CD14-positive monocyte (primary cell): Measurements from ENCODE around the gene GTF3C1. TPM values are rescaled to one million over a fixed set of nuclear protein-coding genes. Genes with fewer than 3 reads are reported as not detected.
A peak's percentile ranks its signal among the peaks of the same experiment; 100 is the strongest.

Experiments used
- DNase-seq, 3 donors: peaks; one replicate each; pipeline ENCODE4 v3.0.0-alpha.2; 2011 to 2022
- H2AFZ ChIP-seq: 2 replicates; pipeline ENCODE4 v1.6.0; 2012; ENCODE audit warnings: mild to moderate bottlenecking, low read depth, low read length, inconsistent platforms; ENCODE audit not compliant: insufficient read depth, poor library complexity, severe bottlenecking
- H3K27ac ChIP-seq, 2 donors: 1 replicate in 1 of 2; 2 replicates in 1 of 2; pipeline ENCODE4 v1.5.1; 2012 to 2013; ENCODE audit warnings: low read length in 2 of 2, control low read depth in 1 of 2, inconsistent platforms in 1 of 2, low read depth in 1 of 2, mild to moderate bottlenecking in 1 of 2
- H3K27me3 ChIP-seq, 2 donors: one replicate each; pipeline versions ENCODE4 v1.6.0 to v1.6.1; 2011 to 2013; ENCODE audit warnings: low read length in 2 of 2; ENCODE audit not compliant: control insufficient read depth in 2 of 2, insufficient read depth in 2 of 2
- H3K36me3 ChIP-seq, 2 donors: replicated peaks in 1 of 2; 1 replicate in 1 of 2; 2 replicates in 1 of 2; pipeline versions ENCODE4 v1.5.1 to v1.6.1; 2012 to 2013; ENCODE audit warnings: low read length in 2 of 2, control low read depth in 1 of 2, inconsistent platforms in 1 of 2, mild to moderate bottlenecking in 1 of 2; ENCODE audit not compliant: insufficient read depth in 2 of 2, control insufficient read depth in 1 of 2
- H3K4me1 ChIP-seq, 2 donors: 1 replicate in 1 of 2; 2 replicates in 1 of 2; pipeline versions ENCODE4 v1.5.1 to v1.6.1; 2012 to 2013; ENCODE audit warnings: low read length in 2 of 2, control low read depth in 1 of 2, inconsistent platforms in 1 of 2, mild to moderate bottlenecking in 1 of 2, moderate library complexity in 1 of 2; ENCODE audit not compliant: insufficient read depth in 2 of 2, control insufficient read depth in 1 of 2
- H3K4me2 ChIP-seq: replicated peaks from 2 replicates; pipeline ENCODE3; 2012; ENCODE audit warnings: low read length, moderate library complexity, mild to moderate bottlenecking; ENCODE audit not compliant: poor library complexity, severe bottlenecking; ENCODE audit errors: extremely low read depth
- H3K4me3 ChIP-seq, 3 experiments: fragments of 200-600 bp in 1 of 3; sonication (generic) in 1 of 3; replicated peaks in 1 of 3; 1 replicate in 2 of 3; 2 replicates in 1 of 3; pipeline ENCODE4 v1.5.1; 2011 to 2013; ENCODE audit warnings: low read length in 3 of 3, mild to moderate bottlenecking in 3 of 3, control low read depth in 2 of 3, low read depth in 2 of 3, inconsistent platforms in 1 of 3, moderate library complexity in 1 of 3
- H3K79me2 ChIP-seq: 2 replicates; pipeline ENCODE4 v1.6.0; 2012; ENCODE audit warnings: mild to moderate bottlenecking, control low read depth, inconsistent platforms, low read length, moderate library complexity; ENCODE audit not compliant: insufficient read depth
- H3K9ac ChIP-seq: 2 replicates; pipeline ENCODE4 v1.6.0; 2017; ENCODE audit warnings: low read length, mild to moderate bottlenecking; ENCODE audit not compliant: insufficient read depth, poor library complexity, severe bottlenecking
- H3K9me3 ChIP-seq, 2 donors: replicated peaks in 1 of 2; 1 replicate in 1 of 2; 2 replicates in 1 of 2; pipeline versions ENCODE4 v1.5.1 to v1.6.1; 2012 to 2013; ENCODE audit warnings: low read length in 2 of 2, control low read depth in 1 of 2; ENCODE audit not compliant: control insufficient read depth in 1 of 2, insufficient read depth in 1 of 2
- H4K20me1 ChIP-seq: 2 replicates; pipeline ENCODE4 v1.6.0; 2012; ENCODE audit warnings: mild to moderate bottlenecking, low read length, control low read depth, moderate library complexity; ENCODE audit not compliant: insufficient read depth
- H3K27ac Mint-ChIP-seq, 7 donors: one replicate each; pipeline ENCODE4 v1.8.0; 2020; ENCODE audit warnings: mild to moderate bottlenecking in 7 of 7, mixed read lengths in 7 of 7, moderate library complexity in 6 of 7, inconsistent platforms in 2 of 7
- H3K27me3 Mint-ChIP-seq, 3 donors: one replicate each; pipeline ENCODE4 v1.8.0; 2021 to 2022; ENCODE audit warnings: low read depth in 3 of 3, mild to moderate bottlenecking in 3 of 3, mixed read lengths in 3 of 3, moderate library complexity in 3 of 3, inconsistent platforms in 1 of 3
- H3K36me3 Mint-ChIP-seq, 2 donors: one replicate each; pipeline ENCODE4 v1.8.0; 2020; ENCODE audit warnings: mixed read lengths in 2 of 2, inconsistent platforms in 1 of 2, mild to moderate bottlenecking in 1 of 2
- H3K4me1 Mint-ChIP-seq: one replicate; pipeline ENCODE4 v1.8.0; 2020; ENCODE audit warnings: mild to moderate bottlenecking, mixed read lengths
- H3K4me3 Mint-ChIP-seq, 2 donors: one replicate each; pipeline ENCODE4 v1.8.0; 2020; ENCODE audit warnings: mild to moderate bottlenecking in 2 of 2, mixed read lengths in 2 of 2, moderate library complexity in 1 of 2
- H3K9me3 Mint-ChIP-seq, 7 donors: one replicate each; pipeline ENCODE4 v1.8.0; 2020 to 2022; ENCODE audit warnings: mixed read lengths in 7 of 7, mild to moderate bottlenecking in 6 of 7, moderate library complexity in 6 of 7, inconsistent platforms in 2 of 7
- CTCF ChIP-seq: fragments of 200-600 bp; IDR thresholded peaks from one replicate; pipeline ENCODE4 v1.8.0; 2022; ENCODE audit warnings: antibody characterized with exemption, mild to moderate bottlenecking
- WGBS: methylation state at CpG from one replicate; pipeline ENCODE4 v1.1.5; 2013; ENCODE audit warnings: missing lambda C conversion rate; ENCODE audit not compliant: insufficient coverage; 5-methylcytosine and 5-hydroxymethylcytosine counted together
- intact Hi-C, 2 donors: fragments of 100-400 bp; cut with micrococcal nuclease; formaldehyde crosslinking; loops; one replicate each; pipeline versions ENCODE4 v1.15.0 to v1.15.1; 2023
- polyA plus RNA-seq, 3 donors: library from polyadenylated mRNA; depleted of rRNA in 1 of 3; unstranded in 2 of 3; stranded (reverse) in 1 of 3; fragments of 300-500 nt in 2 of 3; fragments of >200 nt in 1 of 3; fragmentation: Illumina TruSeq in 2 of 3; gene quantifications; 1 replicate in 2 of 3; 2 replicates in 1 of 3; pipeline ENCODE4 v1.2.3, GENCODE V29; 2012 to 2021

The GTF3C1 gene
- polyA plus RNA-seq, 3 donors: 7.0 to 22.0 (median 12.8) TPM

GRCh38 chr16:27485811-27486210, 63.9 kb downstream of the GTF3C1 start:
- peaks cover 0 to 2% (median 0%) of the 10 kb centered on the region in 7 donors for H3K9me3 Mint-ChIP-seq
- TF ChIP-seq CTCF: no peak
- no peaks in the 10 kb centered on the region for H3K4me1 Mint-ChIP-seq
- H3K4me1 ChIP-seq: no peaks in the 10 kb centered on the region
- H2AFZ ChIP-seq: no peak overlapping the region
- DNase-seq: no peak
- H3K27me3 ChIP-seq: no peaks in the 10 kb centered on the region
- H3K4me3 Mint-ChIP-seq: no peak overlapping the region
- no peak overlapping the region for H3K27ac Mint-ChIP-seq
- peaks cover 89 to 100% of the 10 kb centered on the region in 2 donors for H3K36me3 Mint-ChIP-seq
- intact Hi-C loops: no loop called here
- H3K27me3 Mint-ChIP-seq: no peaks in the 10 kb centered on the region
- WGBS: 96% methylated on average over 6 of the region's 11 CpGs
- H3K9me3 ChIP-seq: no peaks in the 10 kb centered on the region
- H3K4me3 ChIP-seq: no peak overlapping the region
- no peak overlapping the region for H3K4me2 ChIP-seq
- H3K36me3 ChIP-seq: peaks cover 97 to 100% of the 10 kb centered on the region in 2 donors
- no peak overlapping the region for H3K27ac ChIP-seq
- no peaks in the 10 kb centered on the region for H3K79me2 ChIP-seq
- H3K9ac ChIP-seq: no peak overlapping the region
- no peaks in the 10 kb centered on the region for H4K20me1 ChIP-seq

DNA sequence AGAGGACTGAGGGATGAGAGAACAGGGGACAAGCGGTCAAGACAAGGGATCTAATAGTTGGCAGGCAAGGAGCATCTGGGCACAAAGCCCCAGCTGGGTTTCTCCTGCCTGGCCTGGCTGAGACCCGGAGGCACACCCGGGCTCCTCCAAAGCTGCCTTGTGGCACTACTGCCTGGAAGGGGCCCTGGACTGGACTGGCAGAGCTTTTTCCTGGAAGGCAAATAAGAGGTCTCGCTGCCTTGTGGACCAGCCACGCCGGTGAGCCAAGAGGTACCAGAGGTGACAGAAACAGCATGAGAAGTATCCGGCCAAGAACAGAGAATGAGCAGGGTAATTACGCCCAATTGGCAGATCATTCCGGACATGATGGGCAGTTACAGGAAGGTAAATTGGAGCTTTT, 64.6 kb downstream of the GTF3C1 start:
- H3K4me3 ChIP-seq: no peak overlapping the region
- intact Hi-C loops: no loop called here
- no peak for TF ChIP-seq CTCF
- DNase-seq: no peak
- H3K27ac ChIP-seq: no peak overlapping the region
- no peaks in the 10 kb centered on the region for H3K4me1 Mint-ChIP-seq
- H3K4me3 Mint-ChIP-seq: no peak overlapping the region
- H3K27me3 Mint-ChIP-seq: peaks cover 0 to 2% (median 0%) of the 10 kb centered on the region in 3 donors
- H3K9ac ChIP-seq: no peak overlapping the region
- peaks cover 0 to 2% (median 0%) of the 10 kb centered on the region in 7 donors for H3K9me3 Mint-ChIP-seq
- H3K79me2 ChIP-seq: no peaks in the 10 kb centered on the region
- peaks cover 94 to 100% of the 10 kb centered on the region in 2 donors for H3K36me3 Mint-ChIP-seq
- no peaks in the 10 kb centered on the region for H3K9me3 ChIP-seq
- H3K36me3 ChIP-seq: peaks cover 97 to 100% of the 10 kb centered on the region in 2 donors
- H4K20me1 ChIP-seq: no peaks in the 10 kb centered on the region
- H3K4me2 ChIP-seq: no peak overlapping the region
- H3K27ac Mint-ChIP-seq: peak overlapping the region in 1 of 7 donors; percentile 2
- H3K4me1 ChIP-seq: no peaks in the 10 kb centered on the region
- no peaks in the 10 kb centered on the region for H3K27me3 ChIP-seq
- 96% methylated on average over 9 of the region's 9 CpGs for WGBS
- H2AFZ ChIP-seq: no peak overlapping the region
